ENCODE data around the gene NCOA4.

The NCOA4 gene

DNA sequence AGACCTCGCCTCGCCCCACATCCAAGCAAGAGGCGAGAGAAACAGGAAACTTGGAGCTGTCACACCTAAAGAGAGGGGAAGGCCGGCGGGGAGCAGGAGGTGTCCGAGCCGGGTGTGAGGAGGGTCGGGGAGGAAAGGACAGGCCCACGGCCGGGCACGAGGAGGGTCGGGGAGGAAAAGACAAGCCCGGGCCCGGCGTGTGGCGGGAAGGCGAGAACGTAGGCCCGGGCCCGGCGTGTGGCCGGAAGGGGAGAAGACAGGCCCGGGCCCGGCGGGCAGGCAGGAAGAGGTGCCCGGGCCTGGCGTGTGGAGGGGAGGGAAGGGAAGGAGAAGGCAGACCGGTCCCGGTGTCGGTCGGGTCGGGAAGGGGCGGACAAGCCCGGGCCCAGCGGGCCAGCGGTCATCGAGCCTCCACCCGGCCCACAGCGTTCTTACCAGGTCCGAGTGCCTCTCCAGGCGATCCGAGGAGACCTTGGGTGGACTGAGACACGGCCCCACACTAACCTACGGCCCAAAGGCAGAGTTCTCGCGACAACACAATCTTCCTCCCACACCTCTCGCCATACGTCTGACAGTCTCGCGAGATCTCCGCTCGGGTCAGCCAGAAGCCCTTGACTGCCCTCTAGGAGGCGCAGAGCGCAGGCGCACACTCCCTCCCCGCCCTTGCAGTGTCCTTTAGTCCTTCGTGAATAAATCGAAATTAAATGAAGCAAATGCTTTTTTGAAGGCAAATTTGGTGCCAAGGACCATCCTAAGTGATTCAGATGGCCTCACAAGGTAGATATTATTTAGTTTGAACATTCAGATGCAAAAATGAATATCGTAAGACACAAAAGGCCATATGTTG, at the start of gene NCOA4 (continued):
- TF ChIP-seq, protein P1, sequence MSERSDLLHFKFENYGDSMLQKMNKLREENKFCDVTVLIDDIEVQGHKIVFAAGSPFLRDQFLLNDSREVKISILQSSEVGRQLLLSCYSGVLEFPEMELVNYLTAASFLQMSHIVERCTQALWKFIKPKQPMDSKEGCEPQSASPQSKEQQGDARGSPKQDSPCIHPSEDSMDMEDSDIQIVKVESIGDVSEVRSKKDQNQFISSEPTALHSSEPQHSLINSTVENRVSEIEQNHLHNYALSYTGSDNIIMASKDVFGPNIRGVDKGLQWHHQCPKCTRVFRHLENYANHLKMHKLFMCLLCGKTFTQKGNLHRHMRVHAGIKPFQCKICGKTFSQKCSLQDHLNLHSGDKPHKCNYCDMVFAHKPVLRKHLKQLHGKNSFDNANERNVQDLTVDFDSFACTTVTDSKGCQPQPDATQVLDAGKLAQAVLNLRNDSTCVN (tag by site-specific recombination; optimal IDR thresholded peaks at IDR 0.05): peak; percentile 72
- TF ChIP-seq SP2 (tag by site-specific recombination; IDR thresholded peaks at IDR 0.05) (peak; percentile 69), ZNF175 (tag by site-specific recombination; IDR thresholded peaks at IDR 0.05) (no peak), ZNF629 (tag by site-specific recombination; IDR thresholded peaks at IDR 0.05) (peak; percentile 59), ZNF785 (tag by site-specific recombination; IDR thresholded peaks at IDR 0.05) (no peak), ZNF76 (tag by site-specific recombination; IDR thresholded peaks at IDR 0.05; ENCODE audit: borderline replicate concordance, low read depth) (peak; percentile 56; the same call in 1 of the 2 replicates), ZNF843 (tag by site-specific recombination; IDR thresholded peaks at IDR 0.05) (peak; percentile 67), ZNF223 (tag by site-specific recombination; IDR thresholded peaks at IDR 0.05) (no peak), ZNF24 (tag by site-specific recombination; IDR thresholded peaks at IDR 0.05) (0 out of 2 replicates have a peak, but pooled peaks have one; percentile 68), ZNF274 (IDR thresholded peaks at IDR 0.05; ENCODE audit: low read length) (no peak), ZNF274 (tag by site-specific recombination; IDR thresholded peaks at IDR 0.05; ENCODE audit: borderline replicate concordance) (no peak), ZNF514 (tag by site-specific recombination; IDR thresholded peaks at IDR 0.05) (no peak), ZNF404 (tag by site-specific recombination; IDR thresholded peaks at IDR 0.05) (no peak), ZNF16 (tag by site-specific recombination; IDR thresholded peaks at IDR 0.05; ENCODE audit: low read depth) (no peak), ZNF596 (tag by site-specific recombination; IDR thresholded peaks at IDR 0.05) (no peak), ZNF416 (tag by site-specific recombination; IDR thresholded peaks at IDR 0.05) (no peak), ZNF169 (tag by site-specific recombination; IDR thresholded peaks at IDR 0.05) (no peak), SP7 (tag by site-specific recombination; IDR thresholded peaks at IDR 0.05) (peak; percentile 74), MYNN (tag by site-specific recombination; IDR thresholded peaks at IDR 0.05; ENCODE audit: borderline replicate concordance) (peak; percentile 33; the same call in 1 of the 2 replicates), ZNF184 (tag by site-specific recombination; IDR thresholded peaks at IDR 0.05) (no peak), WT1 (tag by site-specific recombination; IDR thresholded peaks at IDR 0.05) (0 out of 2 replicates have a peak, but pooled peaks have one; percentile 18), ZNF660 (tag by site-specific recombination; IDR thresholded peaks at IDR 0.05) (no peak; the same call in 1 of the 2 replicates), ZNF510 (tag by site-specific recombination; IDR thresholded peaks at IDR 0.05; ENCODE audit: insufficient replicate concordance) (no peak), ZNF146 (tag by site-specific recombination; IDR thresholded peaks at IDR 0.05) (peak; percentile 71), ZNF585B (tag by site-specific recombination; IDR thresholded peaks at IDR 0.05) (no peak), ZNF335 (tag by site-specific recombination; conservative IDR thresholded peaks at IDR 0.05) (peak; percentile 99), MZF1 (tag by site-specific recombination; IDR thresholded peaks at IDR 0.05; ENCODE audit: borderline replicate concordance) (peak; percentile 62; the same call in 1 of the 2 replicates)
- TF ChIP-seq, protein P2, sequence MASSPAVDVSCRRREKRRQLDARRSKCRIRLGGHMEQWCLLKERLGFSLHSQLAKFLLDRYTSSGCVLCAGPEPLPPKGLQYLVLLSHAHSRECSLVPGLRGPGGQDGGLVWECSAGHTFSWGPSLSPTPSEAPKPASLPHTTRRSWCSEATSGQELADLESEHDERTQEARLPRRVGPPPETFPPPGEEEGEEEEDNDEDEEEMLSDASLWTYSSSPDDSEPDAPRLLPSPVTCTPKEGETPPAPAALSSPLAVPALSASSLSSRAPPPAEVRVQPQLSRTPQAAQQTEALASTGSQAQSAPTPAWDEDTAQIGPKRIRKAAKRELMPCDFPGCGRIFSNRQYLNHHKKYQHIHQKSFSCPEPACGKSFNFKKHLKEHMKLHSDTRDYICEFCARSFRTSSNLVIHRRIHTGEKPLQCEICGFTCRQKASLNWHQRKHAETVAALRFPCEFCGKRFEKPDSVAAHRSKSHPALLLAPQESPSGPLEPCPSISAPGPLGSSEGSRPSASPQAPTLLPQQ (tag by site-specific recombination; IDR thresholded peaks at IDR 0.05): peak; percentile 90
- TF ChIP-seq, protein P3, sequence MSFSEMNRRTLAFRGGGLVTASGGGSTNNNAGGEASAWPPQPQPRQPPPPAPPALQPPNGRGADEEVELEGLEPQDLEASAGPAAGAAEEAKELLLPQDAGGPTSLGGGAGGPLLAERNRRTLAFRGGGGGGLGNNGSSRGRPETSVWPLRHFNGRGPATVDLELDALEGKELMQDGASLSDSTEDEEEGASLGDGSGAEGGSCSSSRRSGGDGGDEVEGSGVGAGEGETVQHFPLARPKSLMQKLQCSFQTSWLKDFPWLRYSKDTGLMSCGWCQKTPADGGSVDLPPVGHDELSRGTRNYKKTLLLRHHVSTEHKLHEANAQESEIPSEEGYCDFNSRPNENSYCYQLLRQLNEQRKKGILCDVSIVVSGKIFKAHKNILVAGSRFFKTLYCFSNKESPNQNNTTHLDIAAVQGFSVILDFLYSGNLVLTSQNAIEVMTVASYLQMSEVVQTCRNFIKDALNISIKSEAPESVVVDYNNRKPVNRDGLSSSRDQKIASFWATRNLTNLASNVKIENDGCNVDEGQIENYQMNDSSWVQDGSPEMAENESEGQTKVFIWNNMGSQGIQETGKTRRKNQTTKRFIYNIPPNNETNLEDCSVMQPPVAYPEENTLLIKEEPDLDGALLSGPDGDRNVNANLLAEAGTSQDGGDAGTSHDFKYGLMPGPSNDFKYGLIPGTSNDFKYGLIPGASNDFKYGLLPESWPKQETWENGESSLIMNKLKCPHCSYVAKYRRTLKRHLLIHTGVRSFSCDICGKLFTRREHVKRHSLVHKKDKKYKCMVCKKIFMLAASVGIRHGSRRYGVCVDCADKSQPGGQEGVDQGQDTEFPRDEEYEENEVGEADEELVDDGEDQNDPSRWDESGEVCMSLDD (tag by site-specific recombination; IDR thresholded peaks at IDR 0.05): 0 out of 2 replicates have a peak, but pooled peaks have one; percentile 20
- TF ChIP-seq, protein P4, sequence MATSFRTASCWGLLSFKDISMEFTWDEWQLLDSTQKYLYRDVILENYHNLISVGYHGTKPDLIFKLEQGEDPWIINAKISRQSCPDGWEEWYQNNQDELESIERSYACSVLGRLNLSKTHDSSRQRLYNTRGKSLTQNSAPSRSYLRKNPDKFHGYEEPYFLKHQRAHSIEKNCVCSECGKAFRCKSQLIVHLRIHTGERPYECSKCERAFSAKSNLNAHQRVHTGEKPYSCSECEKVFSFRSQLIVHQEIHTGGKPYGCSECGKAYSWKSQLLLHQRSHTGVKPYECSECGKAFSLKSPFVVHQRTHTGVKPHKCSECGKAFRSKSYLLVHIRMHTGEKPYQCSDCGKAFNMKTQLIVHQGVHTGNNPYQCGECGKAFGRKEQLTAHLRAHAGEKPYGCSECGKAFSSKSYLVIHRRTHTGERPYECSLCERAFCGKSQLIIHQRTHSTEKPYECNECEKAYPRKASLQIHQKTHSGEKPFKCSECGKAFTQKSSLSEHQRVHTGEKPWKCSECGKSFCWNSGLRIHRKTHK (tag by site-specific recombination; IDR thresholded peaks at IDR 0.05): no peak
- TF ChIP-seq, protein P5, sequence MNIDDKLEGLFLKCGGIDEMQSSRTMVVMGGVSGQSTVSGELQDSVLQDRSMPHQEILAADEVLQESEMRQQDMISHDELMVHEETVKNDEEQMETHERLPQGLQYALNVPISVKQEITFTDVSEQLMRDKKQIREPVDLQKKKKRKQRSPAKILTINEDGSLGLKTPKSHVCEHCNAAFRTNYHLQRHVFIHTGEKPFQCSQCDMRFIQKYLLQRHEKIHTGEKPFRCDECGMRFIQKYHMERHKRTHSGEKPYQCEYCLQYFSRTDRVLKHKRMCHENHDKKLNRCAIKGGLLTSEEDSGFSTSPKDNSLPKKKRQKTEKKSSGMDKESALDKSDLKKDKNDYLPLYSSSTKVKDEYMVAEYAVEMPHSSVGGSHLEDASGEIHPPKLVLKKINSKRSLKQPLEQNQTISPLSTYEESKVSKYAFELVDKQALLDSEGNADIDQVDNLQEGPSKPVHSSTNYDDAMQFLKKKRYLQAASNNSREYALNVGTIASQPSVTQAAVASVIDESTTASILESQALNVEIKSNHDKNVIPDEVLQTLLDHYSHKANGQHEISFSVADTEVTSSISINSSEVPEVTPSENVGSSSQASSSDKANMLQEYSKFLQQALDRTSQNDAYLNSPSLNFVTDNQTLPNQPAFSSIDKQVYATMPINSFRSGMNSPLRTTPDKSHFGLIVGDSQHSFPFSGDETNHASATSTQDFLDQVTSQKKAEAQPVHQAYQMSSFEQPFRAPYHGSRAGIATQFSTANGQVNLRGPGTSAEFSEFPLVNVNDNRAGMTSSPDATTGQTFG (tag by site-specific recombination; IDR thresholded peaks at IDR 0.05; ENCODE audit: borderline replicate concordance): no peak
